ENCODE results near the gene EEF1E1. TPM values are rescaled to one million over a fixed set of nuclear protein-coding genes. Genes with fewer than 3 reads are reported as not detected.

EEF1E1 gene
- total and polyA plus RNA-seq, 2 of the 8 experiments (the other 6 are each of a cell fraction or from before 2014, with no cell fraction given), result 96.8 to 112 TPM

- TF ChIP-seq JUN (IDR thresholded peaks at IDR 0.05; ENCODE audit: low read depth, low read length), result no peak
- peak; percentile 98 for TF ChIP-seq CREB1 (IDR thresholded peaks at IDR 0.05)
- TF ChIP-seq SP4 (IDR thresholded peaks at IDR 0.05; ENCODE audit: low read length), result no peak
- TF ChIP-seq KDM5A (IDR thresholded peaks at IDR 0.05; ENCODE audit: low read length), result no peak
- peak; percentile 18; the same call in 1 of the 2 replicates for TF ChIP-seq KDM1A (IDR thresholded peaks at IDR 0.05; ENCODE audit: borderline replicate concordance, low read length)
- peak; percentile 41 to 81 for TF ChIP-seq POLR2A (IDR thresholded peaks at IDR 0.05; ENCODE audit: control extremely low read depth in 1 of 2, low read depth in 2 of 2, low read length in 2 of 2)
- peak in 1 of 2 experiments; percentile 86; a peak in 1 of 3 replicates for TF ChIP-seq EP300 (IDR thresholded peaks at IDR 0.05; ENCODE audit: borderline replicate concordance in 1 of 2, low read depth in 2 of 2, low read length in 2 of 2)
- TF ChIP-seq SP1 (IDR thresholded peaks at IDR 0.05; ENCODE audit: low read depth, low read length), result 0 out of 2 replicates have a peak, but pooled peaks have one; percentile 51
- TF ChIP-seq GTF2F1 (IDR thresholded peaks at IDR 0.05; ENCODE audit: borderline replicate concordance, low read depth, low read length), result no peak
- TF ChIP-seq CBX5 (IDR thresholded peaks at IDR 0.05; ENCODE audit: low read depth, low read length), result no peak
- peak; percentile 70 for TF ChIP-seq NRF1 (IDR thresholded peaks at IDR 0.05; ENCODE audit: low read depth, low read length)
- TF ChIP-seq TAF1 (IDR thresholded peaks at IDR 0.05; ENCODE audit: low read depth, low read length), result no peak
- no peak for TF ChIP-seq BCL11A (IDR thresholded peaks at IDR 0.05; ENCODE audit: low read depth in 2 of 2, low read length in 2 of 2)
- peak; percentile 44 to 67; a peak in 1 of 4 replicates for TF ChIP-seq SIN3A (conservative IDR thresholded peaks at IDR 0.05 in 1 of 2, IDR thresholded peaks at IDR 0.05 in 1 of 2; ENCODE audit: low read depth in 1 of 2, low read length in 2 of 2)
- no peak for TF ChIP-seq RNF2 (IDR thresholded peaks at IDR 0.05; ENCODE audit: borderline replicate concordance, low read depth, low read length, missing control alignments, poor library complexity, severe bottlenecking)
- peak; percentile 100 for TF ChIP-seq YY1 (IDR thresholded peaks at IDR 0.05; ENCODE audit: low read depth, low read length)
- peak; percentile 28 for TF ChIP-seq SAP30 (IDR thresholded peaks at IDR 0.05; ENCODE audit: insufficient read depth, insufficient replicate concordance, low read length)
- TF ChIP-seq PHF8 (conservative IDR thresholded peaks at IDR 0.05; ENCODE audit: low read depth, low read length), result peak; percentile 76
- no peak; the same call in 1 of the 2 replicates for TF ChIP-seq BACH1 (IDR thresholded peaks at IDR 0.05; ENCODE audit: low read length)
- peak; percentile 53 for TF ChIP-seq NANOG (IDR thresholded peaks at IDR 0.05; ENCODE audit: insufficient read depth, low read depth, low read length, poor library complexity, severe bottlenecking)
- TF ChIP-seq SUZ12 (IDR thresholded peaks at IDR 0.05; ENCODE audit: low read length), result no peak
- peak; percentile 55 for TF ChIP-seq POLR2AphosphoS5 (IDR thresholded peaks at IDR 0.05; ENCODE audit: low read depth, low read length)
- peak; percentile 32 for TF ChIP-seq E2F6 (IDR thresholded peaks at IDR 0.05)
Measured at GRCh38 chr6:8063761-8064637, 38.3 kb downstream of the EEF1E1 start, which contains the start of gene BLOC1S5 (continued).
